Activated T-cell treated with anti-CD3 and anti-CD28 coated beads for 48 hours (primary cell): ENCODE data around the gene CUEDC1.

ENCODE experiments used
- DNase-seq: peaks from one replicate; pipeline ENCODE4 v3.0.0-alpha.2; 2020; ENCODE audit warnings: low read depth

The CUEDC1 gene

DNA sequence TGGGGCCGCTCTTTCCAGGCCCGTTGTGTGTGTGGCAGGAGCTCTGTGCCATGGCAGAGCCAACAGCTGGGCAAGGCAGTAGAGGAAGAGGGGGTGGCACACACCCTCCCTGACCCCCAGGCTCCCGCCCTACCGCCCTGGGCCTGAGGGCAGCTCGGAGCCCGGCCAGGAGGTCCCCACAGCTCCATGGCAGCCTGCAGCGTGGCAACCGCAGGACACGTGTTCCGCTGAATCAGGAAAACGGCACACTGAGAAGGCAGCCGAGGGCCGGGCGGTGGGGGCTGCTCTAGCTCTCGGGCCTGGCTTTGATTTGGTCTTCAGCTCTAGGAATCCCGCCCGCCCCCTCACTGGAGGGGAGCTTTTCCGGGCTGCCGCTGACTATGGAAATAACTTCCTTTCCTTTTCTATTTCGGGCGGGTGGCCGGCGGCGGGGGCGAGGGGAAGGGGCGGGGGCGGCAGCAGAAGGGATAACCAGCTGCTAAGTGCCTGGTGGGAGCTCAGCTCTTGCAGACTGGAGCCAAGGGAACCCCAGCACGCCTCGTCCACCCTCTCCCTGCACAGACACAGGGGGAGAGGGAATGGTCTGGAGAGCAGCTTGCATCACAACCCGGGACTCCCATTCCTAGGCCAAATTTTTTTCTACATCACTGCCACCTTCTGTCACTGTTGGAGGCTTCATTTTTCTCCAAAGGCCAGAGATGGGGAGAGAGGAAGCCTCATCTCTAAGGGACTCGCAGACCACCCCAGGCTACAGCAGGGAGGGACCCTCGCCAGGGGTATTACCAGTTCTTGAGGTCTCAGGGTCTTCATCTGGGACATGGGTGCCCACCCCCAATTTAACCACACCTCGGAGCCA, 80.5 kb downstream of the CUEDC1 start:
- no peak for DNase-seq

DNA sequence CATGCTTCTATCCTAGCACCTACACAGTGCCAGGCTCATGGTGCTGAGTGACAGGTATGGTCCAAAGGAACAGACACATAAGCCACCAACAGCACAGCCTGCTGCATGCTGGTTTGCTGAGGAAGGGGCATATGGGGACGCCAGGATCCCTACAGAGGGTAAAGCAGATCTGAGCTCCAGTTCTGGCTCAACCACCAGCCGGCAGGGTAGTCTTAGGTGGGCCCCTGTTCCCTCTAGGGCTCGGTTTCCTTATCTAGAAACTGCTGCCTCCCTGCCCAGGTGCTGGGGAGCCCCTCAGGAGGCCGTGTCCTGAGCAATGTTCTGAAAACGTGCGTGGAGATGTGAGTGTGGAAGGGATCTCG, 81.2 kb downstream of the CUEDC1 start:
- no peak for DNase-seq

DNA sequence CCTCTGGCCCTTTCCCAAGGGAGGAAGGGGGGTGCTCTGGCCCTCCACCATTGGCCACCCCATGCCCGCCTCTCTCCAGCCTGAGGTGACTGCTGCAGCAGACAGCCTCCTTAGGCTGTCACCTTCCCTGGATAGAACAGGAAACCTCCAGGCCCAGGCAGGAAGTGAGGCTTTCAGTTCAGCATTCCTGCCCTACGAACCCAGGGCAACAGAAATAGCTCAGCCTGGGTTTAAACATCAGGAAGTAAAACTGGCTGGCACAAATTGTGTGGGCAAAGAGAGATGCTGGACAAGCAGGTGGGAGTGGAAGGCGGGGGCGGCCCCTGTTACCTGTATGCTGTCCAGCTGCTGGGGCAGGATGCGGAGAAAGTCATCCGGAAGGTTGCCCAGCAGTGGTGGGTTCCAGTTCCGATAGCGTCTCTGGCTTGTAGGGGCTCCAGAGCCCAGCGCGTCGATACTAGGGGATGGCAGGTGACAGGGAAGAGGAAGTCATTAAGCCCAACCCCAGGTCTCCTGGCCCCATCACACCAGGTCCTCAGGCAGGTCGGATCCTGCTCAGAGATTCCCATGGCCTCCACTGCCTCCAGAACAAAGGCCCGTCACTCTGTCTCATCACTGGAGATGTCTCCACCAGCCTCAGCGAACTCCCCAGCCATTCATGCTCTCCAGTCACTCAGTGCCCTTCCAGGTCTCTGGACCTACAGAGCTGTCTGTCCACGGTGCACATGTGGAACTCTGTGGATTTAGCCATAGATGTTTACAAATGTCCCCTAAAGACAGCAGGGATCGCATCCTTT, 81.8 kb downstream of the CUEDC1 start:
- no peak for DNase-seq

DNA sequence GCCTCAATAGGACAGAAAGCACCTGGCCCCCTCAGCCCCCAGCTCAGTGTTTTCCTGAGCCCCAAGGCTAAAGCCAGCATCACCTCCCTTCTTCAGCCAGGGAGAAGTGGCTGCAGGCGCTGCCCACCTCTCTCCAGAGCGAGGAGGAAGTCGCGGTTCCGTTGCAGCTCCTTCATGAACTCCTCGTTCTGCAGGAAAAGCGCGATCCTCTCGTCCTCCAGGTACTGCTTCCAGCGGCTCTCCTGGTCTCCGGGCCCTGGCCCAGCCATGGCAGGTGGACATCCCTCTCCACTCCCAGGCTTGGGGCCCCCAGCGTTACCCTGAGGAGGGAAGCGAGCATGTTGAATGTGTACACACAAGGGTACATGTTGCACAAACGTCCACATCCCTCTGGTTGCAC, 82.7 kb downstream of the CUEDC1 start:
- no peak for DNase-seq

DNA sequence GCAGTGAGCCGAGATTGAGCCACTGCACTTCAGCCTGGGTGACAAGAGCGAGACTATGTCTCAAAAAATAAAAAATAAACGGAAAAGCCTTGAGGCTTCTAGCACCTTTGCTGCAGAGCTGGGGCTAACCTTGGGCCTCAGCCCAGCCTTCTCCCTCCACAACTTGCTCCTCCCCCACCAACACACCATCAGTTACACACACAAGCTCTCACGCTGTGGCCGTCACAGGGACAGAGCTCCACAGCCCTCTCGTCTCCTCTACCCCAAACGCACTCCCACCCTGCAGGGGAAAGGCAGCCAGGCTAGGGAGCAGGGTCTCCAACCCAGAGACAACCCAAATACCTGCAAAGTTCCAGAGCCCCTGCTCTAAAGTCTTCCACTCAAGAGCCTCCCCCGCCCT, 83.3 kb downstream of the CUEDC1 start:
- no peak for DNase-seq

DNA sequence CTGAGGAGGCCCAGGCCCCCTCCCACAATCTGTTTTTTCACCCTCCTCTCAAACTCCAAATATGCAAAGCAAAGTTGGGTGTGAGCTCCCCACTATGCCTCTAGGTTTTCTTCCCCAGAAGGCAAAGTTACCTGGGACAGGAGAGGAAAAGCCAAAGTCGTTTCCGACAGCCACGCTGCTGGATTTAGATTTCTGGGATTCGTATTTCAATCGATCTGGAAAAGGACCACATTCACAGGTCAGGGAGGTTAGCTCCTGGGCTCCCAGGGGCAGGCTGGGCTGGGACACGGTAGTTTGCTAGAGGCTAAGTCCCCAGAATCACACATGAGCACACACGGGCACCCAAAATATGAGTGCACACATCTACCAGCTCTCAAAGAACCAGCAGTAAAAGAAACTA, 84.1 kb downstream of the CUEDC1 start:
- DNase-seq, result no peak

DNA sequence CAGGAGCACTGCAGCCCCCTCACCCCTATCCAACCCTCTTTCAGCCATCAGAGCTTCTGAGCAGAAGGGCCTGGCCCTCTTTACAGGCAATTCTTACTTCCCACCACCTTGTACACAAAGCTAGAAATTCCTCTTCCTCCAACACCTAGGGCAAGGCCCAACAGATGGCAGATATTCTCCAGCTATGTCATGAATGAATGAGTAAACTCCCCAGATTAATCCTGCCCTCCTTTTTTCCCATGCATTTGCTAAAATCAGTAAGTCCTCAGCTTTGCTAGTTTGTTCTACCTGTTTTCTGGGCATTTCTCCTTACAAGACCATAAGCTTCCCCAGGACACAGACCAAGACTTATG, 85.0 kb downstream of the CUEDC1 start:
- DNase-seq, result no peak

DNA sequence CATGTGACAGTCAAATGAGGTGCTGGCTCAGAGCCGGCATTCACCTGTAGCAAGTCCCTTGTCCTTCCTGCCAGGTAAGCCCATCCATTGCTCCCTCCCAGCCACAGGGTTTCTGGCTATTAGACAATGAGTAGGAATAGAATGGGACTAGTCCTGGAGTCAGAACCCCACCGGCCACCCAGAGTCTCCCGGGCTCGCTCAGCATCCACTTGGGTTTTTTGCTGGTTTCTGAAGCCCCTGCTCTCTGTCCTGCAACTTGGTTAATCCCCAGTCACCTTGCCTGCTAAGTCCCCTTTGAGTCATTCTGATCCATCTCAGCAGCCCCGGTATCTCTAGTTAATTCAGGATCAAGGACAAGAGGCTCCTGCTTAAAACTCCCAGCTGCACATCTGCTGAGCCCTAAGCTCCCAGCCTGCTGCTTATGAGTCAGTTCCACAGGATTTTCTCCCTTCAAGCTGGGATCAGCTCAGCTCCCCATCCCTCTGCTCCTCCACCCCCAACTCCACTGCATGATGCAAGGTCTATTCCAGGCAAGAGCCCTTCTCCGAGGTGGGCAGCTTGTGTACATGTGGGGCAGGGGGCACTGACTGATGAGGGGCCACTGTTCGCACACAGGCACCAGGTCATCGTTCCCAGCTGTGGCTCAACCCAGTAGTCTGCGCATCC, 85.5 kb downstream of the CUEDC1 start:
- DNase-seq, result no peak

DNA sequence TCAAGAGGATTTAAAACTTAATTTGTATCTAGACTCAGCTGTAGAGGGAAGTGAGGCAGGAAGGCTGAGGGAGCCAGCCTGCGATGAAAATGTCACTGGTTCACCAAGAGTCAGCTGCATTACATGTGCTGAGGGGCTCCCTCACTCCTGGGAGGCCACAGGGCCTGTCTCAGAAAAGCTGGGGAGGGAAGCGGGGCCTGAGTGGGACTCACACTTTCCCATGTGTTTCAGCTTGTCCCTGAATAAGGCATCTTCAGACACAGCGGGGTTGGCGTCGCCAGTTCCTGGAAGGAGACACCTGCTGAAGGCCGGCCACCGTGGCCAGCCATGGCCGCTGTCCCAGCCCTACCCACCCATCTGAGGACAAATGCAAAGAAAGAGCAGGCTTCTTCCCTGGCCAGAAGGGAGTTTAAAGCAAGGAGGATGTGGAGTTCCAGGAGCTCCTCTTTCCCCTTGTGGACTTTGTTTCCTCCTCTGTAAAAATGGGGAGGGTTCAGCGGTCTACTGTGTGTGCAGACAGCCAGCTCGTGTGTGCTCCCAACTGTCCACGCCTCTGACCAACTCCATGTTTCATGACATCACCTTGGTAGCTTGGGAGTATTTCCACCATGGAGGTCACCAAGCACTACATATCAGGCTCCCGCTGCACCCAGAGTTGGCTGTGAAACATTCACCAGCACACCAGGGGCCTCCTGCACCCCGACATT, 86.1 kb downstream of the CUEDC1 start:
- no peak for DNase-seq

DNA sequence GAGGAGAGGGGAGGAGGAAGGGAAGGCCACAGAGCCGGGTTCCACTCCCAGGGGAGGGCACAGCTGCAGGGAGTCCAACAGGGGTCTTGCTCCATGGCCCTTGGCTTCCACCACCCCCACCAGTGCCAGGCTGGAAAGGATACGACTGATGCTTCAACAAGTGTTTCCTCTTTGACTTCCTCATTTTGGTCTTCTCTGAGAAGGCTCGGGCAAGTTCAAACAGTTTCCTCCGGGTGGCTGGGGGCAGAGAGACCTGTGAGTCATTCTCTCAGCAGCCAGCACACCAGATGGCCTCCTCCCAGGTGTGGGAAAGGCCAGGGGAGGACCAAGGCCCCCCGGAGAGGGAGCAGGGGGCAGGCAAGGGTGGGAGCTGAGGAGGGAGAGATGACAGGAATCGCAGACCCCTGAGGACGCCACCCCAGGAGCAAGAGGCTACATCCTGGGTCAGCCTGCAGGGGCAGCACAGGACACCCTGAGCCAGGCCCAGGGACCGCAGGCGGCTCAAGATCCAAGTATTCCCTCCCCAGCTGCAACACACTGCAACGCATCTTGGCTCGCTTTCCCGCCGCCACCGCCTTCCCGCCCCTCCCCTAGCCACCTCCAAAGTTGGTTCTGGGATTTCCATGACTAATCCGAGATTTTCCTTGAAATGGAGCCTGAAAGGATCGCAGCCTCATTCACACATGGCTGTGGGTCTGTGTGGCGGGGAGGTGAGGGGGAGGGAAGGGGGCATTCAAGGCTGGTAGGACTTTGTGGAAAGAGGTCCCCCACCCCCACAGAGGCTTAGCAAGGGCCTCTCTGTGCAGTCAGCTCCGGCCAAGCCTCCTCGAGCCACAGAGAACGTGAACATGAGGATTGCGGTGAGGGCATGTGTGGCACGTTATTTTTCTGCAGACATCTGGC, 87.0 kb downstream of the CUEDC1 start:
- DNase-seq, result no peak

DNA sequence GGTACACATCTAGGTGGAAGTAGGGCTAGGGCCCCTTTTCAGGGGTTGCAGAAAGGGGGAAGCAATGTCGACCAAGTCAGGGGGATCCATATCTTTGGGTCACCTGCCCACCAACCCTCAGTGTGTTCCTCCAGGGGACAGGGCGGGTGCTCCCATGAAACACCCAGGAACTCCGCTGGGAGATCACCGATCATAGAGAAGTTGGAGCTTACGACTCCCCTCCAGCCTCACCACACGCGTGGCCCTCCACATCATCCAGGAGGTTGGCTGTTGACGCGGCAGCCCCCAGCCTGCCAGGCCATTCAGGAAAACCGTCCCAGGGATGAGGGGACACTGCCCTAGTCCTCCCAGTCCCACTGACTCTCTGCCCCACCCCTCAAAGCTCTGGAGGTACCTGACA, 88.1 kb downstream of the CUEDC1 start:
- DNase-seq, result no peak

DNA sequence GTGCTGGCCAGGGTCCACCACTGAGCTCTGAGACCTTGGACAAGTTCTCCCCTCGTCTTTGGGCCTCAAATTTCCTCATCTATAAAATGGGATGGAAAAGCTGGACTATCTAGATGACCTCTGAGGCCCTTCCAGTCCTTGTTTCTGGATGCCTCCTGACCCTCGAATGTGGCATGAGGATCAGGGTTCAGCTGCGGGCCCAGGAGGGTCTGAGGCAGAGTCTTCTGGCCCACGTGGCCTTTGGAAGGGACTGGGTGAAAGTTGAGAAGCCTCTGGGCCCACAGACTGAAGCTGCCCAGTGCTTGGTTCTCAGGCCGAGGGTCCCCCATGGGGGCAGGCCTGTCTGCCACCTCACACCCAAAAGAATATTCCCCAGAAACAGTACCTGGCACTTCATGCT, 88.5 kb downstream of the CUEDC1 start:
- DNase-seq, result no peak

DNA sequence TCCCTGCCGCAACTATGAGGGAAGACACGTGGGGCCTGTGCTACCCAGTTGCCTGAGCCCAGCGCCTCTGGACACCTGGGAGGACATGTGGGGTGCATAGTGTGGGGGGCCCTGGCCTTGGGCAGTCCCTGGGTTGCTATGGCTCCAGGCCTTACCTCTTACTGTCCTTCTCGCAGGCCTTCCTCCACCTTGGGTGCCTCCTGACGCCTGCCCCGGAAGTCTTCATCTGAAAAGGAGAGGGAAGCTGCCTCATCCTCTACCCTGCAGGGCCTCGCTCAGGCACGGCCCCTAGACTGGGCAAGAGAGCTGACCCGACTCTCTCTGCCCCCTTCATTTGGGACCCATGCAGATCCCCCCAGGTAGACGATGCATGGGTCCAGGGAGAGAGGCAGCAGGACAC, 88.9 kb downstream of the CUEDC1 start:
- no peak for DNase-seq

DNA sequence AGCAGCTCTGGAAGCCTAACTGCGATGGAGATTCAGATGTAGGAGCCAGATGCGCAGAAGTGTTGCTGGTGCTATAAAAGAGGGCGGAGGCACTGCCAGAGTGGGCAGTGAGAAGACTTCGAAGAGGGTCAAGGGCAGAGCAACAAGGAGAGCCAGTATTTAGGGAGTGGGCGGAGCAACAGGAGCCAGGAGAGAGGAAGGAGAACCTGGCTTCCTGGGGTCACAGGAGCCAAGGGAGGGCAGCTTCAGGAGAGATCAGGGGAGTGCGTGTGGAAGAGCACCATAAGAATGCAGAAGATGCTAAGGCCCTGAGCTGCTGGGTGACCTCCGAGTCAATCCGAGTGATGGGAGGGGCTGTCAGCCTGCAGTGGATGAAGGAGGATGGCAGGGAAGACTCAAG, 90.9 kb downstream of the CUEDC1 start:
- no peak for DNase-seq

DNA sequence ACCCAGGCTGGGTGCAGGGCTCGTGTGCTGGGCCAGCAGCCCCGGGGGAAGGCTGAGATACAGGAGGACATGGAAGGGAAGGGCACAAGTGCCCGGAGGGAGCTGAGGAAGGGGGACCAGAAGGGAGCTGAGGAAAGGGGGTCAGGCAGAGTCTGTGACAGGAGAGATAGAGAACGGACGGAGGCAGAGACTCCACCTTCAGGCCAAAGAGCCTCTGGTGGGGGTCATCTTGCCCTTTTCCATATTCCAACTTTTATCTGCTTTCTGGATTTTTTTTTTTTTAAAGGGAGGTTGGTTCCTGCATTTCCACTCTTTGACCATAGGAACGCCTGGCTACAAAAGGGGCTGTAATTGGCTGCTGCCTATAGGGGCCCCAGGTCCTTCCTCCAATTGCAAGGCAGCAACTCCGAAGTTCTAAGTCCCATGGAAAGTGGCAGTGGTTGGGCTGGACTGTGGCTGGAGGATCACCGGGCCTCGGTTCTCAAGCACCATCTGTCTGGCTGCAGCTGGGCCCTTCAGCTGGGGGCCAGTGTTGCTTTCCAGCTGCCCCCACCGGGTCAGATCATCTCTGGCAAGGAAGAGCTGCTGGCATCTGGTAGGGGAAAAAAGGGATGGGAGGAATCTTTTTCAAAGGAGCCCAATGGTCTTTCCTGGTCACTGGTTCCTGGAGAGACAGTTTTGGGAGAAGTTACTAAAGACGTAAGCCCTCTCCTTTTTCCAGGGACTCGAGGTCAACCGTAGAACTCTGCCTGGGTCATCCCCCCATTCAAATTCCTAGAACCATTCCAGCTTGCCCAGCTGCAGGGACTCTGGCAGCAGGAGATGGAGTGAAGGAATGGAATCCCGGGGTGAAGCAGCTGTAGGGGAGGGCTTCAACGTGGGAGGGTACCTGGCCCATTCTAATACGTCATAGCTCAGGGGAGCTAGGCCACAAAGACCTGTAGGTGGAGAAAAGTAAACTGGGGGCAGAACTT, 92.2 kb downstream of the CUEDC1 start:
- no peak for DNase-seq

DNA sequence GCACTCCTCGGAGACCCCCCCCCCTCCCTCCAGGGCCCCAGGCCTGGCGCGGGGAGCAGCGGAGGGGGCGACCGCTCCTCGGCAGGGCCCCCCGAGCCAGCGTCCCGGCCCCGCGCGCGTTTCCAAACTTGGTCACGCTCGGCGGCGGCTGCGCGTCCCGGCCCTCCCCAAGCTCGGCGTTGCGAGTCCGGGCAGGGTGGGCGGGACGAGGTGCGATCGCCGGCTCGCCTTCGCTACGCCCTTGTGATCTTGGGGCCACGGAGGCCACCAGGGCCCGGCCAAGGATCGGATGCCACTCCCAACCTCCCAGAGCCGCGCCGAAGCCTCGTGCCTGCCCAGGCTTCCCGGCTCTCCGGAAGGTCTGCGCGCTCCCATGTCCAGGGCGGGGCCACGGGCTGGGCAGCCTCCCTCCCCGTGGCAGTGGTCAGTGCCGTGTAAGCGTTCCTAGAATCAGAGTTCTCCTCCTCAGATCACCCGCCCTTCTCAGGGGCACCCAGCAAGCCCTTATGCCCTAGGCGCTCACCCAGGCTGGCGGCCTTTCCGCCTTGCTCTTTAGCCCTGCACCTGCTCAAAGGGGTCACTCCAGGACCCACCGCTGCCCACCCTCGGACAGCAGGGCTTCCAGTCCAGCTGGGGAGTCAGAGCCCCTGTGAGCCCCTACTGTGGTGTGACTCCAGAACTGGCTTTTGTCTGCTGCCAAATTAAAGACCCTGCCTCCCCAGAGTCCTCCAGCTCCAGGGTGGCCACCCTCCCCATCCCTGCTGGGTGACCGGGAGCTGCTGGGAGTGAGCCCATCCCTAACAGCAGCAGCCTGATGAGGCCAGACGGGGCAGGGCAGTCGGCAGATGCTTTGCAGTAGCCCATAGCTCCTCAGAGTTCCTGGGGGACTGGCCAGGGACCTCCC, 93.2 kb downstream of the CUEDC1 start:
- no peak for DNase-seq

DNA sequence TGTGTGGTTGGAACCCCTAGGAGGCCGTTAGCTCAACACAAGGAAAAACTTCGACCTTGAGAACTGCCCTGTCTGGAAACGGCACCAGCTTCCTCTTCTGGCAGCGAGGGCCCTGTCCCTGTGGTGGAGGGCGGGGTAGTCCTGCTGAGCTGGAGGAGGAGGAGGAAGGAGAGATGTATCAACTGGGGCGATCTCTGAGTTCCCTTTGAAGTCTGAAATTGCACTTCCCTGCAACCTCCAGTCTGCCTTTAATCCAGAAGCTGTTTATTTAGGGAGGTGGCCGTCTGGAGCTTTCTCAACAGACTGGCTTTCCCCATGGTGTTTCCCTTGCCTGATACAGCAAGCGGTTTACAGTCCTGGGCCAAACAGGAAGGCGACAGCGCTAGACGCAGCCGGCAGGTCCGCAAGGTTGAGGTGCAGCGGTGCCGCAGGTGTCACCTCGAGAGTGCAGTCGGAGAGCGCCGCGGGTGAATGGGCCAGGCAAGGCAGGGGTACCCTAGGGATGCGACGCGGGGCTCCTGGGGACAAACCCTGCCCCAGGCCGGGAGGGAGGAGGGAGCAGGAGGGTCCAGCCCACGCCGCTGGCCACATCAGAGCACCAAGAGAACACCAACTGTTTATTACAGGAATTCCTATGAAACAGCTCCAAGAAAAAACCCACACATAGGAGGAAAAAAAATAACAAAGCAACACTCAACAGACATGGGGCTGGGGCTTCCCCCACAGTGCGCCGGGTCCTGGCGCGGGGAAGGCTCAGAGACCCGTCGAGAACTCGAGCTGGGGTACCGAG, 94.0 kb downstream of the CUEDC1 start:
- DNase-seq, result no peak

DNA sequence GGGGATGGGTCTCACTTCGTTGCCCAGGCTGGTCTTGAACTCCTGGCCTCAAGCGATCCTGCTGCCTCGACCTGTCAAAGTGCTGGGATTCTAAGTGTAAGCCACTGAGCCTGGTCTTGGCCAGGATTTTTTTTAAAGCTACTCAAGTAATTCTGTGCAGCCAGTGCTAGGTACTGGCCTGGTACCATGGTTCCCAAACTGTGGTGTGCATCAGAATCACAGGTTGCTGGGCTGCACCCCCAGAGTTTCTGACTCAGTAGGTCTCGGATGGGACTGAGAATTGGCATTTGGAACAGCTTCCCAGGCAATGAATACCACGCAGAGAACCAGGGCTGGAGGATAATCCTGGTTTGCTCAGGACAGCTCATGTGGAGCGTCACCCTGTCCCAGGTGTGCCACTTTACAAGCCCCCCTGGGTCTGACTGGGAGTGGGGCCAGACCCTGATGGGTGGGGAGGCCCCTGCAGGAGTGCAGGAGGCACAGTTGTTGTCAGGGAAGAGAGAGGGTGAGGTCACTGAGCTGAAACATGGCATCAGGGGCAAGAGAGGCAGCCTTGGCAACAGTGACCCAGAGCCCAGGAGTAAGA, 94.7 kb downstream of the CUEDC1 start:
- DNase-seq, result no peak
